Ectodermal cell (in vitro differentiated cells): ENCODE results near the gene SLC41A3.
"Not testable (repeated sequence)": the region's sequence is repeated elsewhere in the genome, so short reads cannot be mapped to it uniquely, and the experiment has no call there.

Experiments used
- H3K27ac ChIP-seq: 2 replicates; pipeline ENCODE4 v1.7.0; 2013; ENCODE audit warnings: mild to moderate bottlenecking, low read depth, low read length; ENCODE audit not compliant: insufficient read depth, poor library complexity, severe bottlenecking
- H3K27me3 ChIP-seq: 2 replicates; pipeline ENCODE4 v1.7.0; 2013; ENCODE audit warnings: mild to moderate bottlenecking, low read length; ENCODE audit not compliant: insufficient read depth, control insufficient read depth, poor library complexity, severe bottlenecking
- H3K36me3 ChIP-seq: one replicate; pipeline ENCODE4 v1.7.0; 2013; ENCODE audit warnings: low read length; ENCODE audit not compliant: control insufficient read depth, insufficient read depth
- H3K4me1 ChIP-seq: one replicate; pipeline ENCODE4 v1.7.0; 2013; ENCODE audit warnings: low read length; ENCODE audit not compliant: control insufficient read depth, insufficient read depth
- H3K4me3 ChIP-seq: 2 replicates; pipeline ENCODE4 v1.7.0; 2013; ENCODE audit warnings: low read depth, low read length, control low read depth; ENCODE audit not compliant: insufficient read depth
- H3K9me3 ChIP-seq: 2 replicates; pipeline ENCODE4 v1.7.0; 2013; ENCODE audit warnings: mild to moderate bottlenecking, low read length, moderate library complexity; ENCODE audit not compliant: control insufficient read depth
- WGBS, 2 experiments: methylation state at CpG; one replicate each; pipeline ENCODE4 v1.1.7; 2013; ENCODE audit warnings: missing lambda C conversion rate in 2 of 2; 5-methylcytosine and 5-hydroxymethylcytosine counted together

SLC41A3 gene

GRCh38 chr3:126082362-126083137, 1.4 kb downstream of the SLC41A3 start:
- no peaks in the 10 kb centered on the region for H3K4me1 ChIP-seq
- H3K36me3 ChIP-seq: no peaks in the 10 kb centered on the region
- H3K27ac ChIP-seq: no peak overlapping the region
- WGBS, 2 experiments: 91% methylated on average over 15 of the region's 15 CpGs
- H3K27me3 ChIP-seq: no peaks in the 10 kb centered on the region
- H3K9me3 ChIP-seq: peaks cover 2% of the 10 kb centered on the region
- H3K4me3 ChIP-seq: peak overlapping the region; percentile 68

GRCh38 chr3:126081618-126082361, 2.1 kb downstream of the SLC41A3 start:
- 90 to 91% methylated on average over 9 of the region's 9 CpGs for WGBS, 2 experiments
- peaks cover 2% of the 10 kb centered on the region for H3K9me3 ChIP-seq
- H3K4me3 ChIP-seq: no peak overlapping the region
- H3K4me1 ChIP-seq: no peaks in the 10 kb centered on the region
- H3K27me3 ChIP-seq: no peaks in the 10 kb centered on the region
- no peaks in the 10 kb centered on the region for H3K36me3 ChIP-seq
- no peak overlapping the region for H3K27ac ChIP-seq

GRCh38 chr3:126080970-126081369, 3.0 kb downstream of the SLC41A3 start:
- Histone ChIP-seq H3K36me3 (no peaks in the 10 kb centered on the region), H3K4me3 (no peak overlapping the region), H3K9me3 (peaks cover 2% of the 10 kb centered on the region), H3K4me1 (no peaks in the 10 kb centered on the region), H3K27me3 (no peaks in the 10 kb centered on the region), H3K27ac (no peak overlapping the region)
- WGBS, 2 experiments: 86 to 97% methylated on average over 4 of the region's 5 CpGs

- no peaks in the 10 kb centered on the region for H3K4me1 ChIP-seq
- H3K36me3 ChIP-seq: no peaks in the 10 kb centered on the region
- H3K27ac ChIP-seq: no peak overlapping the region
- no peak overlapping the region for H3K4me3 ChIP-seq
- H3K27me3 ChIP-seq: no peaks in the 10 kb centered on the region
- H3K9me3 ChIP-seq: peaks cover 5% of the 10 kb centered on the region
- WGBS, 2 experiments: 78 to 87% methylated on average over 3 to 4 of the region's 4 CpGs
Measured at GRCh38 chr3:126078866-126079265, 5.1 kb downstream of the SLC41A3 start.

GRCh38 chr3:126077754-126078153, 6.2 kb downstream of the SLC41A3 start:
- Histone ChIP-seq H3K27ac (no peak overlapping the region), H3K9me3 (peaks cover 5% of the 10 kb centered on the region), H3K4me3 (no peak overlapping the region), H3K27me3 (no peaks in the 10 kb centered on the region), H3K36me3 (no peaks in the 10 kb centered on the region), H3K4me1 (no peaks in the 10 kb centered on the region)
- 94 to 97% methylated on average over 11 of the region's 11 CpGs for WGBS, 2 experiments

GRCh38 chr3:126076140-126076539, 7.8 kb downstream of the SLC41A3 start:
- Histone ChIP-seq H3K9me3 (peaks cover 5% of the 10 kb centered on the region), H3K36me3 (no peaks in the 10 kb centered on the region), H3K27me3 (no peaks in the 10 kb centered on the region), H3K27ac (no peak overlapping the region), H3K4me3 (no peak overlapping the region), H3K4me1 (no peaks in the 10 kb centered on the region)

GRCh38 chr3:126070146-126070545, 13.8 kb downstream of the SLC41A3 start:
- WGBS, 2 experiments: 89 to 96% methylated on average over 10 of the region's 10 CpGs

GRCh38 chr3:126067959-126068358, 16.0 kb downstream of the SLC41A3 start:
- H3K4me1 ChIP-seq: no peaks in the 10 kb centered on the region
- H3K4me3 ChIP-seq: no peak overlapping the region
- no peaks in the 10 kb centered on the region for H3K27me3 ChIP-seq
- WGBS, 2 experiments: 95 to 97% methylated on average over 8 of the region's 8 CpGs
- no peak overlapping the region for H3K27ac ChIP-seq
- no peaks in the 10 kb centered on the region for H3K9me3 ChIP-seq
- no peaks in the 10 kb centered on the region for H3K36me3 ChIP-seq

More at GRCh38 chr3:126070146-126070545, 13.8 kb downstream of the SLC41A3 start:
- H3K27ac ChIP-seq: no peak overlapping the region
- no peaks in the 10 kb centered on the region for H3K4me1 ChIP-seq
- H3K9me3 ChIP-seq: peaks cover 2% of the 10 kb centered on the region
- no peak overlapping the region for H3K4me3 ChIP-seq
- no peaks in the 10 kb centered on the region for H3K36me3 ChIP-seq
- no peaks in the 10 kb centered on the region for H3K27me3 ChIP-seq

GRCh38 chr3:126066676-126067075, 17.2 kb downstream of the SLC41A3 start:
- not testable (repeated sequence) for H3K27me3 ChIP-seq, H3K36me3 ChIP-seq, H3K4me1 ChIP-seq, H3K27ac ChIP-seq, H3K9me3 ChIP-seq, H3K4me3 ChIP-seq
- 87% methylated on average over 6 of the region's 6 CpGs for whole genome bisulfite sequencing, 2 experiments

GRCh38 chr3:126065876-126066275, 18.0 kb downstream of the SLC41A3 start:
- Histone ChIP-seq H3K27ac (no peak overlapping the region), H3K27me3 (no peaks in the 10 kb centered on the region), H3K4me3 (no peak overlapping the region), H3K4me1 (peaks cover 4% of the 10 kb centered on the region), H3K36me3 (no peaks in the 10 kb centered on the region), H3K9me3 (no peaks in the 10 kb centered on the region)
- 90 to 91% methylated on average over 3 of the region's 3 CpGs for WGBS, 2 experiments
